ENCODE data around the gene GBA2.

Gene GBA2

GRCh38 chr9:35763803-35764202 is 14.8 kb upstream of the GBA2 start:
- no peak for DNase-seq

- DNase-seq, result no peak
Observed at GRCh38 chr9:35763181-35763580, 14.2 kb upstream of the GBA2 start.

GRCh38 chr9:35760651-35761050 is 11.6 kb upstream of the GBA2 start:
- no peak for DNase-seq

GRCh38 chr9:35759795-35760194 is 10.8 kb upstream of the GBA2 start:
- DNase-seq, result no peak

GRCh38 chr9:35758475-35759050 is 9.5 kb upstream of the GBA2 start:
- no peak for DNase-seq

- no peak for DNase-seq
Observed at GRCh38 chr9:35757892-35758275, 8.9 kb upstream of the GBA2 start.

GRCh38 chr9:35757226-35757891 is 8.3 kb upstream of the GBA2 start:
- DNase-seq, result peak; percentile 38

GRCh38 chr9:35756275-35757225 is 7.5 kb upstream of the GBA2 start:
- DNase-seq, result no peak

GRCh38 chr9:35755071-35755470 is 6.0 kb upstream of the GBA2 start:
- no peak for DNase-seq

- DNase-seq, result no peak
Observed at GRCh38 chr9:35754264-35754663, 5.2 kb upstream of the GBA2 start, which contains the start of gene MSMP. TSS of gene MSMP (minus strand) at chr9:35754276. CDS start at chr9:35754129, 147 bp downstream.

GRCh38 chr9:35753466-35753865 is 4.4 kb upstream of the GBA2 start:
- DNase-seq, result no peak

GRCh38 chr9:35750256-35750531 is 1.2 kb upstream of the GBA2 start:
- no peak for DNase-seq

GRCh38 chr9:35749515-35750255 is 657 bp upstream of the GBA2 start:
- DNase-seq, result no peak

- DNase-seq, result no peak
Observed at GRCh38 chr9:35748242-35748857, 678 bp downstream of the GBA2 start.

- no peak for DNase-seq
Observed at GRCh38 chr9:35746583-35746982, 2.4 kb downstream of the GBA2 start.

GRCh38 chr9:35745569-35745968 is 3.5 kb downstream of the GBA2 start:
- no peak for DNase-seq

- no peak for DNase-seq
Observed at GRCh38 chr9:35743880-35744518, 5.0 kb downstream of the GBA2 start.

- no peak for DNase-seq
Observed at GRCh38 chr9:35743452-35743851, 5.6 kb downstream of the GBA2 start.

GRCh38 chr9:35741740-35742139 is 7.3 kb downstream of the GBA2 start:
- no peak for DNase-seq

- no peak for DNase-seq
Observed at GRCh38 chr9:35740243-35740642, 8.8 kb downstream of the GBA2 start.

GRCh38 chr9:35738924-35739323 is 10.1 kb downstream of the GBA2 start:
- no peak for DNase-seq

- DNase-seq, result no peak
Observed at GRCh38 chr9:35738186-35738585, 10.8 kb downstream of the GBA2 start.
